ENCODE measurements around the gene PANK1. TPM values are rescaled to one million over a fixed set of nuclear protein-coding genes. Genes with fewer than 3 reads are reported as not detected.

Gene PANK1
- total and polyA plus RNA-seq, 9 of the 15 experiments (the other 6 are each of a cell fraction or from before 2014, with no cell fraction given): 1.7 to 10.7 (median 6.5) TPM

- 0% methylated on average over 1 of the region's 1 CpG for WGBS (ENCODE audit: insufficient coverage, low coverage, missing lambda C conversion rate)
- CTCF ChIA-PET (ENCODE audit: low intra/inter-chr PET ratio): no interaction called here
- Histone ChIP-seq H3K79me2 (ENCODE audit: control insufficient read depth, insufficient read depth, low read length) (peaks cover 71% of the 10 kb centered on the region), H3K4me1 (replicated peaks in 1 of 2; ENCODE audit: control insufficient read depth in 2 of 2, insufficient read depth in 2 of 2, low read length in 2 of 2) (peaks cover 12 to 19% of the 10 kb centered on the region in 2 experiments; a peak in 3 of 5 replicates), H2AFZ (ENCODE audit: low read depth, low read length) (no peak overlapping the region), H4K20me1 (replicated peaks; ENCODE audit: control insufficient read depth, insufficient read depth, low read length) (no peaks in the 10 kb centered on the region), H3K9me3 (replicated peaks; ENCODE audit: control insufficient read depth, insufficient read depth, low read depth, low read length) (no peaks in the 10 kb centered on the region), H3K9me1 (ENCODE audit: control insufficient read depth, insufficient read depth, low read length) (no peaks in the 10 kb centered on the region), H3K36me3 (ENCODE audit: control insufficient read depth, insufficient read depth, low read length) (0 out of 3 replicates have a peak, but pooled peaks cover 9% of the 10 kb centered on the region), H3K9ac (ENCODE audit: insufficient read depth in 1 of 2, low read depth in 2 of 2, low read length in 2 of 2) (no peak overlapping the region), H3K27ac (ENCODE audit: extremely low read depth, low read depth, low read length) (no peak overlapping the region), H3K27me3 (ENCODE audit: control insufficient read depth in 2 of 2, insufficient read depth in 2 of 2, low read length in 2 of 2) (no peaks in the 10 kb centered on the region), H3K4me3 (no peak overlapping the region), H3K4me2 (ENCODE audit: insufficient read depth, low read length) (peak overlapping the region; percentile 42)
- BruUV-seq (replicated peaks): no TSS peak
- FAIRE-seq (no peak), ATAC-seq (no peak), DNase-seq (ENCODE audit: extremely low read depth in 1 of 4, low spot score in 3 of 4) (peak in 1 of 4 experiments; percentile 32)
- intact Hi-C loops (cut with micrococcal nuclease) (no loop called here), in situ Hi-C loops (cut with MboI) (no loop called here)
- POLR2A ChIA-PET: interaction anchor here (0.6 kb wide), 1 partner anchor 45 kb away, joined by 4 read pairs; no protein-coding TSS in a partner anchor
- TF ChIP-seq ELK1 (CRISPR knock-in tag; IDR thresholded peaks at IDR 0.05) (no peak), BRD9 (IDR thresholded peaks at IDR 0.05; ENCODE audit: low read depth, partially characterized antibody) (no peak), DPF2 (IDR thresholded peaks at IDR 0.05) (peak; percentile 59), THAP7 (CRISPR knock-in tag; IDR thresholded peaks at IDR 0.05) (no peak), ZNF347 (CRISPR knock-in tag; IDR thresholded peaks at IDR 0.05; ENCODE audit: low read depth) (no peak), ZNF436 (CRISPR knock-in tag; IDR thresholded peaks at IDR 0.05) (no peak), PBX2 (CRISPR knock-in tag; IDR thresholded peaks at IDR 0.05; ENCODE audit: low read depth) (peak; percentile 23; the same call in 1 of the 2 replicates), PBX2 (tag; conservative IDR thresholded peaks at IDR 0.05; ENCODE audit: low read depth) (peak; percentile 93), ZNF77 (CRISPR knock-in tag; IDR thresholded peaks at IDR 0.05) (no peak), PKNOX1 (IDR thresholded peaks at IDR 0.05) (peak; percentile 91), CBFB (CRISPR knock-in tag; IDR thresholded peaks at IDR 0.05) (no peak), HNRNPUL1 (IDR thresholded peaks at IDR 0.05; ENCODE audit: low read length) (no peak), GATA2 (CRISPR knock-in tag; IDR thresholded peaks at IDR 0.05) (no peak), HES1 (IDR thresholded peaks at IDR 0.05; ENCODE audit: low read depth) (no peak), MNT (conservative IDR thresholded peaks at IDR 0.05) (no peak), SMARCA4 (IDR thresholded peaks at IDR 0.05) (0 out of 2 replicates have a peak, but pooled peaks have one; percentile 35), MEIS2 (IDR thresholded peaks at IDR 0.05; ENCODE audit: partially characterized antibody) (peak; percentile 94)
Measured at GRCh38 chr10:89640241-89640640, 4.8 kb downstream of the PANK1 start.
